Stomach smooth muscle (tissue), 2 donors: ENCODE results near the gene ARL6.

Experiments used
- H3K27ac ChIP-seq: one replicate; pipeline ENCODE4 v1.7.0; 2013; ENCODE audit warnings: mild to moderate bottlenecking, low read length, inconsistent platforms
- H3K27me3 ChIP-seq, 2 donors: one replicate each; pipeline ENCODE4 v1.7.0; 2013; ENCODE audit warnings: low read length in 2 of 2; ENCODE audit not compliant: insufficient read depth in 2 of 2, control insufficient read depth in 1 of 2
- H3K36me3 ChIP-seq, 2 donors: one replicate each; pipeline ENCODE4 v1.7.0; 2013; ENCODE audit warnings: low read length in 2 of 2; ENCODE audit not compliant: control insufficient read depth in 2 of 2, insufficient read depth in 2 of 2
- H3K4me1 ChIP-seq: one replicate; pipeline ENCODE4 v1.7.0; 2013; ENCODE audit warnings: low read length; ENCODE audit not compliant: control insufficient read depth, insufficient read depth
- H3K4me3 ChIP-seq, 2 donors: one replicate each; pipeline ENCODE4 v1.7.0; 2013; ENCODE audit warnings: low read length in 2 of 2
- H3K9ac ChIP-seq, 2 donors: one replicate each; pipeline ENCODE4 v1.7.0; 2013; ENCODE audit warnings: low read length in 2 of 2, mild to moderate bottlenecking in 1 of 2
- H3K9me3 ChIP-seq, 2 donors: one replicate each; pipeline ENCODE4 v1.7.0; 2013; ENCODE audit warnings: low read length in 2 of 2; ENCODE audit not compliant: control insufficient read depth in 2 of 2
- donor health status: healthy.
- donor health status: Pancreatic carcinoma.

Gene ARL6

GRCh38 chr3:97838393-97838792 is 73.8 kb downstream of the ARL6 start:
- Histone ChIP-seq H3K4me1 (peaks cover 3% of the 10 kb centered on the region), H3K27ac (no peak overlapping the region), H3K9ac (no peak overlapping the region), H3K36me3 (no peaks in the 10 kb centered on the region), H3K4me3 (no peak overlapping the region), H3K27me3 (no peaks in the 10 kb centered on the region), H3K9me3 (no peaks in the 10 kb centered on the region)

GRCh38 chr3:97839944-97840343 is 75.4 kb downstream of the ARL6 start:
- Histone ChIP-seq H3K4me3 (no peak overlapping the region), H3K27ac (no peak overlapping the region), H3K27me3 (no peaks in the 10 kb centered on the region), H3K9ac (no peak overlapping the region), H3K36me3 (no peaks in the 10 kb centered on the region), H3K4me1 (peaks cover 3% of the 10 kb centered on the region), H3K9me3 (no peaks in the 10 kb centered on the region)

GRCh38 chr3:97841304-97841703 is 76.7 kb downstream of the ARL6 start:
- Histone ChIP-seq H3K27me3 (no peaks in the 10 kb centered on the region), H3K4me3 (no peak overlapping the region), H3K27ac (no peak overlapping the region), H3K4me1 (peaks cover 3% of the 10 kb centered on the region), H3K36me3 (no peaks in the 10 kb centered on the region), H3K9ac (no peak overlapping the region), H3K9me3 (no peaks in the 10 kb centered on the region)

- no peak overlapping the region for H3K27ac ChIP-seq
- H3K4me3 ChIP-seq = no peak overlapping the region
- peaks cover 0 to 3% of the 10 kb centered on the region in 2 donors for H3K36me3 ChIP-seq
- no peaks in the 10 kb centered on the region for H3K9me3 ChIP-seq
- no peak overlapping the region for H3K9ac ChIP-seq
- H3K4me1 ChIP-seq = peaks cover 3% of the 10 kb centered on the region
- no peaks in the 10 kb centered on the region for H3K27me3 ChIP-seq
Observed at GRCh38 chr3:97841956-97842355, 77.4 kb downstream of the ARL6 start.

- Histone ChIP-seq H3K9me3 (no peaks in the 10 kb centered on the region), H3K27ac (no peak overlapping the region), H3K4me3 (no peak overlapping the region), H3K4me1 (no peaks in the 10 kb centered on the region), H3K36me3 (peaks cover 0 to 6% of the 10 kb centered on the region in 2 donors), H3K9ac (no peak overlapping the region), H3K27me3 (no peaks in the 10 kb centered on the region)
Observed at GRCh38 chr3:97848779-97849178, 84.2 kb downstream of the ARL6 start.
